HG03103 (cell line): Measurements from ENCODE around the gene KAT8.
"Not testable (repeated sequence)": the region's sequence is repeated elsewhere in the genome, so short reads cannot be mapped to it uniquely, and the experiment has no call there.

Experiments used
- ATAC-seq: cut with Tn5 transposase; IDR thresholded peaks from one replicate; pipeline ENCODE4 v1.9.1; 2021; ENCODE audit warnings: low read depth; ENCODE audit not compliant: unreplicated experiment

KAT8 gene

DNA sequence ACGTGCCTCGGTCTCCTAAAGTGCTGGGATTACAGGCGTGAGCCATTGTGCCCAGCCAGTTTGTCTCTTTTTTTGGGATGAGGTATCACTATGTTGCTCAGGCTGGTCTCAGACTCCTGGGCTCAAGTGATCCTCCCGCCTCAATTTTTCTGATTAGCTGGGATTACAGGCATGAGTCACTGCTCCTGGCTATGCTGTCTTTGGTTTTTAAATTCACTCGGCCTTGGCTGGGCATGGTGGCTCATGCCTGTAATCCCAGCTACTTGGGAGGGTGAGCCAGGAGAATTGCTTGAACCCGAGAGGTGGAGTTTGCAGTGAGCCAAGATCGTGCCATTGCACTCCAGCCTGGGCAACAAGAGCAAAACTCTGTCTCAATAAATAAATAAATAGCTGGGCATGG is 27.0 kb downstream of the KAT8 start:
- ATAC-seq, result not testable (repeated sequence)

DNA sequence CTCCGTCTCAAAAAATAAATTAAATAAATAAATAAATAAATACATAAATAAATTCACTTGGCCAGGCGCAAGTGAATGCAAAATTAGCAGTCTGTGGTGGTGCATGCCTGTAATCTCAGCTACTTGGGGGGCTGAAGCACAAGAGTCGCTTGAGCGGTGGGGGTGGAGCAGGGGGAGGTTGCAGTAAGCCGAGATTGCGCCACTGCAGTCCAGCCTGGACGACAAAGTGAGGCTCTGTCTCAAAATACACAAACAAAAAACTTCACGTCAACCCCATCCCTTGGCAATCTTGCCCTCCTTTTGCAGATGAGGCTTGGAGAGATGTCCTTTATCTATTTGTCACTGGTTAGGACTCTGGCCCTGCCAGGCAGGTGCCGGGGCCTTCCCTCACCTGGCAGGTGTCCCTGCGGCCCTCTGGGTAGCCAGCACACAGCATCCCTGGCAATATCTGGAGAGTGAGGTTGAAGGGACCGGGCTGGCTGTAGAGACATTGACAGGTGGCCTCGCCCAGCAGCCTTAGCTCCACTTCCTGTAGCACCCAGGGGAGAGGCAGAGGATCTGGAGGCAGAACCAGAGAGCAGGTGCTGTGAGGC is 28.0 kb downstream of the KAT8 start:
- no peak for ATAC-seq

DNA sequence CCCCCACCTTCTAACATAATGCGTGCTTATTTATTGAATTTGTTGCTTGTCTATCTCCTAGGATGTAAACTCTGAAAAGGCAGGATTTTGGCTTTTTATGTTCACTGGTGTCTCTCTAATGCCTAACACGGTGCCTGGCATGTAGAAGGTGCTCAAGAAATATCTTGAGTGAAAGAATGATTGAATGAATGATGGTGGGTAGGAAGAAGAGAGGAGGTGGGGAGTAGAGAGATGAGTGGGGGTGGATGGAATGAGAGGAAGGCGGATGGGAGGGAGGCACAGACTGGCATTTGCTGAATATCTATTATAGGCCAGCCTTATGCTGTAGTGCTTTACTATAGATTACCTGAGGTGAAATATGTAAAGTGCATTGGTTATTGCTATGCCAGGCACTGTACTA is 30.1 kb downstream of the KAT8 start:
- no peak for ATAC-seq

GRCh38 chr16:31148281-31148728 is 30.8 kb downstream of the KAT8 start:
- ATAC-seq, result no peak

DNA sequence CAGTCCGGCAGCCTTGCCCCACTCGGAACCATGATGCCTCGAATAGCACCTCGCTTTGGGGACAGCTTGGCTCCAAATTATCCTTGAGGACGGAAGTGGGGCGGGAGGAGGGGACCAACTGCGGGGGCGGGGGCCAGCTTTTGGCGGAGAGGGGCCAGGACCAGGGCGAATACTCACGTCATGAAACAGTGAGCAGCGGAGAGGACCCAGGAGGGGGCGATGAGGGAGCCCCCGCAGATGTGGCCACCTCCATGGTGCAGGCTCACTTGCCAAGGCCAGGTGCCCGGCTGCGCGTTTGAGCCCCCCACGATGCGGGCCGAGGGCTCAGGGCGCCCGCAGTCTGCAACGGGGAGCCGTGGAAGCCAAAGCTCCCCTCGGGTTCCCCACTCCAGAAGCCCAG is 31.4 kb downstream of the KAT8 start:
- ATAC-seq, result no peak

GRCh38 chr16:31149332-31149731 is 31.9 kb downstream of the KAT8 start:
- no peak for ATAC-seq

- no peak for ATAC-seq
Observed at GRCh38 chr16:31149894-31150890, 32.7 kb downstream of the KAT8 start, which contains the start of gene PRSS36. Gene PRSS36, minus strand, starts transcription at chr16:31150066. Its CDS starts 31 bp downstream, at chr16:31150035.

DNA sequence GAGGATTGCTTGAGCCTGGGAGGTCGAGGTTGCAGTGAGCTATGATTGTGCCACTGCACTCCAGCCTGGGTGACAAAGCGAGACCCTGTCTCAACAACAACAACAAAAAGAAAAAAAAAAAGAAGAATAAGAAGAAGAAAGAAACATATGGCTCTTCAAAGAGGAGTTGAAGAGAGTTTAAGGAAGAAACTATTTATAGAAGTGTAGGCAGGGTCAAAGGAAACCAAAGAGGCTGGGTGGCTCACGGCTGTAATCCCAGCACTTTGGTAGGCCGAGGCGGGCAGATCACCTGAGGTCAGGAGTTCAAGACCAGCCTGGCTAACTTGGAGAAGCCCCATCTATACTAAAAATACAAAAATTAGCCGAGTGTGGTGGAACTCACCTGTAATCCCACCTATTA is 33.5 kb downstream of the KAT8 start:
- not testable (repeated sequence) for ATAC-seq

GRCh38 chr16:31157136-31157535 is 39.7 kb downstream of the KAT8 start:
- ATAC-seq, result no peak

DNA sequence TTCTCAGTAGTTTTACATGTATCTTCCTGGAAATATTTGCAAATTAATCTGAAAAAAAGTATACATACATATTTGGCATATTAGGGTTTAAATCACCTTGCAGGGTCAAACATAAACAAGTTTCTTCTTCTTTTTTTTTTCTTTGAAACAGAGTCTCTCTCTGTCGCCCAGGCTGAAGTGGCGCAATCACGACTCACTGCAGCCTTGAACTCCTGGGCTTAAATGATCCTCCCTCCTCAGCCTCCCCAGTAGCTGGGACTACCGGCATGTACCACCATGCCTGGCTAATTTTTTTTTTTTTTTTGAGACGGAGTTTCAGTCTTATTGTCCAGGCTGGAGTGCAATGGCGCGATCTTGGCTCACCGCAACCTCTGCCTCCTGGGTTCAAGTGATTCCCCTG is 49.9 kb downstream of the KAT8 start:
- no peak for ATAC-seq

DNA sequence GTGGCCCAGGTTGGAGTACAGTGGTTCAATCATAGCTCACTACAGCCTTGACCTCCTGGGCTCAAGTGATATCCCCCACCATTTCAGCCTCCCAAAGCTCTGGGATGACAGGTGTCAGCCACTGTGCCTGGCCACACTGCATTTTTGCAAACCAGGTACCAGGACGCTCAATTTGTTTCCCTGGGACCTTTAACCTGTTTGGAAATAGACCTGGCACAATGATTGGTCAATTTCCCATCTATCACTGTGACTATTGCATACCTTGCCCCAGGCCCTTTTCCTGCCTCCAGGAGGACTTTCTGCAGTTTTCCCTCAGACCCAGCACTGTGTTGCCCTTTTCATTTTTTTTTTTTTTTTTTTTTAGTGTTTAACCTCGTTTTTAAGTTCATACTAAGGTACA is 51.4 kb downstream of the KAT8 start:
- ATAC-seq, result no peak

DNA sequence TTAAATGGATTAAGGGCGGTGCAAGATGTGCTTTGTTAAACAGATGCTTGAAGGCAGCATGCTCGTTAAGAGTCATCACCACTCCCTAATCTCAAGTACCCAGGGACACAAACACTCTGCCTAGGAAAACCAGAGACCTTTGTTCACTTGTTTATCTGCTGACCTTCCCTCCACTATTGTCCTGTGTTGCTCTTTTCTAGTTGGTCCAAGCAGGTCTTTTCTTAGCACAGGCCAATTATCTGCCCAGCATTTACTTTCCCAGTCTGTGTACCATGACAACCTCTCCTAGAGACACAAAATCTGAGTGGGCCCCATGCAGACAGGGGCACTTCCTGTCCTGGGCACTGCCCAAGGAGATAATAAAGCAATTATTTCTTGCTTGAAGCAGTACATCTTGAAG is 52.6 kb downstream of the KAT8 start:
- not testable (repeated sequence) for ATAC-seq

DNA sequence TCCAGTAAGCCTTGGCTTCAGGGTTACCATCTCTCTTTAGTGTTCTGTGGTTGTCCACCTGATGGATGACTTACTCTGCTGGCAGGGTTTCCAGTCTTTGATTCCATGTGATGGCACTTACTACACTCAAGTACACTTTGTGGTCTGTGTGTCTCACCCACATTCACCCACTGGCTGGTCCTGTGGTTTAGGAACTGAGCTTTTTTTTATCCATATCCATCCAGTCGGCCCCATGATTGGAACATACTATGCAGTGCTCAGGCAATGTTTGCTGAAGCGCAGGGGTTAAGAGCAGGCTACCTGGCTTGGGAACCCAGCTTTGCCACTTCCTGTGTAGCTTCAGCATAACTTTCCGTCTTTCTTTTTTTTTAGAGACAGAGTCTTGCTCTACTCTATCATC is 59.7 kb downstream of the KAT8 start:
- ATAC-seq, result no peak

DNA sequence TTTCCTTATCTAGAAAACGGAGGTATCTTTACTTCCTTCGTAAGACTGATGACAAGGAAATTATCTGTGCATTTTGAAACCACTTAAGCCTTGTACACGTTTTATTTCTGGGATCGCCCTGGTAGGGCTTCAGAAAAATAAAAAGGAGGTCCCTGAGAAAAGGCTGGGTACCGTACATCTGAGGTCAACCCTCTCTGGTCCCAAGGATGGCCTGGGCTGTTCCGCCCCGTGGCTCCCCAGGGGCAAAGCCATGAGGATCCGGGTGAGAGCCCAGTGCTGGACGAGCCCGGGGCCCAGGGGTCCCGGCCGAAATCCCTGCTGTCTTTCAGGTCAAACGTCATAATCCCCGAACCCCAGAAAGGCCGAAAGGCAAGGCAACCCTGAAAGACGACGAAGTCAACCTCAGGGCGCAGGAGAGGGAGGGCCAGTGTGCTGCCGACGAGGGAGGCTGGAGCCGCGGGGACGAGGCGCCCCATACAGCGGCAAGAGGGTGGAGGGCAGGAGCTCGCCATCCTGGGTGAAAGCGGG is 61.8 kb downstream of the KAT8 start:
- no peak for ATAC-seq

- peak; percentile 42 for ATAC-seq
Observed at GRCh38 chr16:31179747-31180459, 62.4 kb downstream of the KAT8 start, which contains the start of gene FUS. Gene FUS, plus strand, starts transcription at chr16:31180139. Its CDS starts 76 bp downstream, at chr16:31180215.
